Pancreas (tissue), 10 donors: Measurements from ENCODE around the gene RTKN2. TPM values are rescaled to one million over a fixed set of nuclear protein-coding genes. Genes with fewer than 3 reads are reported as not detected.

Source experiments
- ATAC-seq, 4 donors: fragments of 200-7000 bp; cut with Tn5 transposase; one replicate each; pipeline versions ENCODE4 v1.8.0 to v1.9.1; 2020; ENCODE audit warnings: mild to moderate bottlenecking in 4 of 4, moderate library complexity in 4 of 4
- DNase-seq, 6 donors: peaks; one replicate each; pipeline ENCODE4 v3.0.0-alpha.2; 2020
- FAIRE-seq: peaks from 2 replicates; lab custom pipeline; 2012; peaks lifted over from hg19 to GRCh38; lab: Jason Lieb, UNC
- H3K27ac ChIP-seq, 4 donors: fragments of 200-600 bp; sonication (generic); 1 replicate in 3 of 4; 2 replicates in 1 of 4; pipeline versions ENCODE4 v1.5.0 to v1.8.0; 2020
- H3K27me3 ChIP-seq, 4 donors: fragments of 200-600 bp; one replicate each; pipeline ENCODE4 v1.8.0; 2021
- H3K36me3 ChIP-seq, 3 donors: fragments of 200-600 bp; sonication (generic) in 1 of 3; one replicate each; pipeline versions ENCODE4 v1.5.0 to v1.8.0; 2020 to 2021
- H3K4me1 ChIP-seq, 3 donors: fragments of 200-600 bp; one replicate each; pipeline ENCODE4 v1.8.0; 2021
- H3K4me3 ChIP-seq, 4 donors: fragments of 200-600 bp; sonication (generic) in 2 of 4; one replicate each; pipeline versions ENCODE4 v1.5.0 to v1.8.0; 2020 to 2021
- H3K9me3 ChIP-seq, 4 donors: fragments of 200-600 bp; one replicate each; pipeline ENCODE4 v1.8.0; 2021
- WGBS, 2 donors: extraction: QIAGEN DNeasy Blood & Tissue Kit; methylation state at CpG; one replicate each; pipeline ENCODE4 v1.1.7; 2013; 5-methylcytosine and 5-hydroxymethylcytosine counted together
- intact Hi-C, 3 donors: fragments of 100-400 bp; cut with DNase I; formaldehyde crosslinking; loops; one replicate each; pipeline versions ENCODE4 v1.11.1 to v1.14.2; 2022
- polyA plus RNA-seq, 2 donors: library from polyadenylated mRNA; stranded (reverse); fragments of 200-250 nt; gene quantifications; one replicate each; pipeline ENCODE4 v1.2.3, GENCODE V29; 2013
- total RNA-seq, 6 donors: library from RNA; stranded (reverse); fragmentation: NEBNext Ultra II Directional in 4 of 6; extraction: Animal tissue kit (Norgen Biotek cat#: 25700) in 4 of 6; gene quantifications; one replicate each; pipeline versions ENCODE4 v1.2.1 to v1.2.4, GENCODE V29; 2021 to 2023
- TF ChIP-seq, protein P1 (sequence below), 4 donors: fragments of 200-600 bp; sonication (generic) in 3 of 4; IDR thresholded peaks; one replicate each; pipeline versions ENCODE4 v1.5.0 to v1.8.0; 2021; ENCODE audit warnings: antibody characterized with exemption in 4 of 4
- donor health status: healthy with polysubstance abuse.
- donor health status: DM: no; HTN: no; CAD: no; lungs with moderate emphysema.
- donor health status: DM: no; HTN: no; CAD: no.
- donor health status: control.
- donor health status: control.
- donor health status: Bipolar disorder and iron deficiency.
- donor health status: DM: yes; HTN: yes; CAD: no.
- donor health status: DM: no; HTN: no; CAD: no.
- donor health status: DM: no; HTN: no; CAD: no.
- donor health status: DM: yes; HTN: yes; CAD: no.

RTKN2 gene
- total and polyA plus RNA-seq, 8 donors = 0.04 to 0.31 (median 0.16) TPM; not detected in 1

DNA sequence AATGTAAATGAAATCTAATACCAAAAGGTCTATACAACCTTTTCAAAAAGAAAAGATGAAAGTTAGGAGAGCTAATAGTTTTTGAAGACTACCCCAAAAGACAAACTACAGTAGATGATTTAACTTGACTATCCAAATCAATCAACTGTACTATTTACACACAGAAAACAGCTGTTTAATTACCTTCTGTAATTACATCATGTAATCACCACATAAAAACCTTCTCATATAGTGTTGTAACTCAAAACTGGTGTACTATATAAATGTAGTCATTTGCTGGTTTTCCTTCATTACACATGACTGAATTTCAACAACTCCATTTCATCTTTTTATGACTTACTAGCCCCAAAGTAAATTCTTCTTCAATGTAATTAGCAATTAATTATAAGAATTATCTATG, 4.5 kb downstream of the RTKN2 start:
- H3K4me3 ChIP-seq = no peak overlapping the region
- TF ChIP-seq, protein P1, sequence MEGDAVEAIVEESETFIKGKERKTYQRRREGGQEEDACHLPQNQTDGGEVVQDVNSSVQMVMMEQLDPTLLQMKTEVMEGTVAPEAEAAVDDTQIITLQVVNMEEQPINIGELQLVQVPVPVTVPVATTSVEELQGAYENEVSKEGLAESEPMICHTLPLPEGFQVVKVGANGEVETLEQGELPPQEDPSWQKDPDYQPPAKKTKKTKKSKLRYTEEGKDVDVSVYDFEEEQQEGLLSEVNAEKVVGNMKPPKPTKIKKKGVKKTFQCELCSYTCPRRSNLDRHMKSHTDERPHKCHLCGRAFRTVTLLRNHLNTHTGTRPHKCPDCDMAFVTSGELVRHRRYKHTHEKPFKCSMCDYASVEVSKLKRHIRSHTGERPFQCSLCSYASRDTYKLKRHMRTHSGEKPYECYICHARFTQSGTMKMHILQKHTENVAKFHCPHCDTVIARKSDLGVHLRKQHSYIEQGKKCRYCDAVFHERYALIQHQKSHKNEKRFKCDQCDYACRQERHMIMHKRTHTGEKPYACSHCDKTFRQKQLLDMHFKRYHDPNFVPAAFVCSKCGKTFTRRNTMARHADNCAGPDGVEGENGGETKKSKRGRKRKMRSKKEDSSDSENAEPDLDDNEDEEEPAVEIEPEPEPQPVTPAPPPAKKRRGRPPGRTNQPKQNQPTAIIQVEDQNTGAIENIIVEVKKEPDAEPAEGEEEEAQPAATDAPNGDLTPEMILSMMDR (IDR thresholded peaks at IDR 0.05) = no peak
- intact Hi-C loops = no loop called here
- peaks cover 0 to 2% (median 0%) of the 10 kb centered on the region in 3 donors for H3K4me1 ChIP-seq
- H3K9me3 ChIP-seq = no peaks in the 10 kb centered on the region
- ATAC-seq (no peak), FAIRE-seq (no peak), DNase-seq (no peak)
- H3K27me3 ChIP-seq = no peaks in the 10 kb centered on the region
- no peaks in the 10 kb centered on the region for H3K36me3 ChIP-seq
- H3K27ac ChIP-seq = no peak overlapping the region

DNA sequence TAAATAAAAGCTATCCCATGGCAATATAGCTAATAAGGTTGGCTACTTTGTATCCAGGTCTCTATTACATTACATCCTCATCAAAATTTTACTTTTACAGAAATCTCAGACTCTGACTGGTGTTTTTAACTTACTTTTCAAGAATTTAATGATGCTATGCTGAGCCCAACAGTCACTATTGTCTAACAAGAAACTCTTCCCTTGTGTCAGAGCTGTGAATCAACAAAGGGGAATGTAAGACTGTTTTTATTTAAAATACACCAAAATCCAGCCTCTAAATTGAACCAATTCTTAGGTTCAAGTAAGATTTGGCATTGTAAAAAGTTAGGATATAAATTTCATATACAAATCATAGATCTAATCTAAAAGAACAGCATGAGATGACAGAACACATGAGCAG, 7.0 kb downstream of the RTKN2 start:
- Histone ChIP-seq H3K4me3 (no peak overlapping the region), H3K9me3 (no peaks in the 10 kb centered on the region), H3K36me3 (no peaks in the 10 kb centered on the region), H3K4me1 (no peaks in the 10 kb centered on the region), H3K27me3 (no peaks in the 10 kb centered on the region), H3K27ac (no peak overlapping the region)
- TF ChIP-seq, protein P1 (IDR thresholded peaks at IDR 0.05) = no peak
- FAIRE-seq = no peak
- DNase-seq = no peak
- intact Hi-C loops = no loop called here
- ATAC-seq = no peak

DNA sequence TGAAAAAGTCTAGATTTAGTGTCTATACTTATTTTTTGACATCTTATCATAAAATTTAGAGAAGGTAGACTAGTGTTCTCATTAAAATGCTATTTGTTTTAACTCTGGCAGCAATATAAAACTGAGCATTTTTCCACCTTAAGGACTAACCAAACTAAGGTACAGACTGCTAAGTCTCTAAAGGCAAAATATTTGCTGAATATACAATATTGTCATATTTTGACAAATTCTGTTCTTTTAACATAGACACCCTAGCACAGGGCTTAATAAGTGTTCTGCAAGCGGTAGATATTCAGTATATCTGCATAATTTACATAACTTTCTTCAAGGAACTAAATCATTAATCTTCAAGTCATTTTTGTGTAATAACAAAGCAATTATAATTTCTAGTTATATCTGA, 8.6 kb downstream of the RTKN2 start:
- ATAC-seq (no peak), FAIRE-seq (no peak), DNase-seq (no peak)
- Histone ChIP-seq H3K9me3 (no peaks in the 10 kb centered on the region), H3K4me3 (no peak overlapping the region), H3K36me3 (no peaks in the 10 kb centered on the region), H3K27me3 (no peaks in the 10 kb centered on the region), H3K27ac (no peak overlapping the region), H3K4me1 (no peaks in the 10 kb centered on the region)
- WGBS, 2 donors = 95 to 98% methylated on average over 1 of the region's 1 CpG
- intact Hi-C loops = loop anchor here in 1 of 3 donors (10.0 kb wide), 1 partner anchor 365 kb away; no protein-coding TSS in a partner anchor
- TF ChIP-seq, protein P1 (IDR thresholded peaks at IDR 0.05) = no peak

DNA sequence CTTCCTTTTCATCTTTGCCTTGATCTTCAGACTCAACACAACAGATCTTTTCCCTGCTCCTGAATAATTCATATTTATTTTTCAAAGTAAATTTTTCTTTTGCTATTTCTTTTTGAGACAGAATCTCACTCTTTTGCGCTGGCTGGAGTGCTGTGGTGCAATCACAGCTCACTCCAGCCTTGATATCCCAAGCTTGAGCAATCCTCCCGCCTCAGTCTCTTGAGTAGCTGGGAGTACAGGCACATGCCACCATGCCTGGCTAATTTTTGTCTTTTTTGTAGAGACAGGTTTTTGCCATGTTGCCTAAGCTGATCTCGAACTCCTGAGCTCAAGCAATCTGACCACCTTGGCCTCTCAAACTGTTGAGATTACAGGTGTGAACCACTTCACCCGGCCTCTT, 9.2 kb downstream of the RTKN2 start:
- no peaks in the 10 kb centered on the region for H3K36me3 ChIP-seq
- intact Hi-C loops = loop anchor here in 1 of 3 donors (10.0 kb wide), 1 partner anchor 365 kb away; no protein-coding TSS in a partner anchor
- 66 to 68% methylated on average over 4 of the region's 4 CpGs for WGBS, 2 donors
- DNase-seq (no peak), ATAC-seq (no peak), FAIRE-seq (no peak)
- H3K9me3 ChIP-seq = no peaks in the 10 kb centered on the region
- no peaks in the 10 kb centered on the region for H3K4me1 ChIP-seq
- H3K27ac ChIP-seq = no peak overlapping the region
- TF ChIP-seq, protein P1 (IDR thresholded peaks at IDR 0.05) = no peak
- H3K27me3 ChIP-seq = no peaks in the 10 kb centered on the region
- no peak overlapping the region for H3K4me3 ChIP-seq

DNA sequence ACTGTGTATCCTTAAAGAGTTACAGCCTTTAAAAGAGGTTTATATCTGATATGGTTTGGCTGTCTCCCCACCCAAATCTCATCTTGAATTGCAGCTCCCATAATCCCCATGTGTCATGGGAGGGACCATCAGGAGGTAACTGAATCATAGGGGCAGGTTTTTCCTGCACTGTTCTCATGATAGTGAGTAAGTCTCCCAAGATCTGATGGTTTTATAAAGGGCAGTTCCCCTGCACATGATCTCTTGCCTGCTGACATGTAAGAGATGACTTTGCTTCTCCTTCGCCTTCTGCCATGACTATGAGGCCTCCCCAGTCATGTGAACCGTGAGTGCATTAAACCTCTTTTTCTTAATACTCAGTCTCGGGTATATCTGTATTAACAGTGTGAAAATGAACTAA, 9.7 kb downstream of the RTKN2 start:
- WGBS, 2 donors = 89 to 92% methylated on average over 3 of the region's 3 CpGs
- Histone ChIP-seq H3K27ac (no peak overlapping the region), H3K27me3 (no peaks in the 10 kb centered on the region), H3K4me1 (no peaks in the 10 kb centered on the region), H3K36me3 (no peaks in the 10 kb centered on the region), H3K9me3 (no peaks in the 10 kb centered on the region), H3K4me3 (no peak overlapping the region)
- FAIRE-seq (no peak), DNase-seq (no peak), ATAC-seq (no peak)
- intact Hi-C loops = loop anchor here in 1 of 3 donors (10.0 kb wide), 1 partner anchor 364 kb away; no protein-coding TSS in a partner anchor
- TF ChIP-seq, protein P1 (IDR thresholded peaks at IDR 0.05) = no peak
